Caki2 (cell line): ENCODE results near the gene VSIG10L2. TPM values are rescaled to one million over a fixed set of nuclear protein-coding genes. Genes with fewer than 3 reads are reported as not detected.

Experiments used
- DNase-seq: peaks from one replicate; pipeline ENCODE4 v3.0.0-alpha.2; 2015; ENCODE audit warnings: low read depth
- in situ Hi-C: cut with HindIII; loops from 2 replicates; pipeline ENCODE4 v1.10.0; 2016; ENCODE audit warnings: low sequenced_read_pairs, low pct_unique_long_range_greater_than_20kb, mixed read lengths
- total RNA-seq: library from RNA; depleted of rRNA; stranded (reverse); fragments of >200 nt; shearing (Covaris generic); gene quantifications from 2 replicates; pipeline ENCODE4 v1.2.3, GENCODE V29; 2014; ENCODE audit warnings: low replicate concordance

VSIG10L2 gene
- total RNA-seq, 1 experiment from 2014 or later = not detected

DNA sequence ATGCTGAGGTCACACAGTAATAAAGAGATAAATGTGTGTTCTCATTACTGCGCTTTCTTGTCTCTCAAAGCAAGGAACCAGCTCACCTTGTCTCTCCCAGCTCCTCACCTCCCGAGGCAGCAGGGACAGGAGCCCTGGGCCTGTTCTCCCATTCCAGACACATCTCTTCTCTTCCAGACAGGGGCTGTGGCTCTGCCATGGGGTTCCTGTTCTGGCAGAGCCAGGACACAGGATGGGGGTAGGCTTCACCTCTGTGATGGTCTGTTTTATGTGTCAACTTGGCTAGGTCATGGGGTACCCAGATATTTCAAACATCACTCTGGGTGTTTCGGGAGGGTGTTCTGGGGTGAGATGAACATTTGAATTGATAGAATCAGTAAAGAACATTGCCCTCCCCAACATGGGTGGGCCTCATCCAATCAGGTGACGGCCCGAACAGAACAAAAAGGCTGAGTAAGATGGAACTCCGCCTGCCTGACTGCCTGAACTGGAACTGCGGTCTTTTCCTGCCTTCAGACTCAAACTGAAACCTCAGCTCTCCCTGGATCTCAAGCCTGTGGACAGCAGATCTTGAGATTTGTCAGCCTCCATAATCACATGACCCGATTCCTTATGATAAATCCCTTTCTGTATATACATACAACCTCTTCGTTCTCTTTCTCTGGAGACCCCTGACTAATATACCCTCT is 2.0 kb upstream of the VSIG10L2 start:
- DNase-seq = no peak
- in situ Hi-C loops = no loop called here

DNA sequence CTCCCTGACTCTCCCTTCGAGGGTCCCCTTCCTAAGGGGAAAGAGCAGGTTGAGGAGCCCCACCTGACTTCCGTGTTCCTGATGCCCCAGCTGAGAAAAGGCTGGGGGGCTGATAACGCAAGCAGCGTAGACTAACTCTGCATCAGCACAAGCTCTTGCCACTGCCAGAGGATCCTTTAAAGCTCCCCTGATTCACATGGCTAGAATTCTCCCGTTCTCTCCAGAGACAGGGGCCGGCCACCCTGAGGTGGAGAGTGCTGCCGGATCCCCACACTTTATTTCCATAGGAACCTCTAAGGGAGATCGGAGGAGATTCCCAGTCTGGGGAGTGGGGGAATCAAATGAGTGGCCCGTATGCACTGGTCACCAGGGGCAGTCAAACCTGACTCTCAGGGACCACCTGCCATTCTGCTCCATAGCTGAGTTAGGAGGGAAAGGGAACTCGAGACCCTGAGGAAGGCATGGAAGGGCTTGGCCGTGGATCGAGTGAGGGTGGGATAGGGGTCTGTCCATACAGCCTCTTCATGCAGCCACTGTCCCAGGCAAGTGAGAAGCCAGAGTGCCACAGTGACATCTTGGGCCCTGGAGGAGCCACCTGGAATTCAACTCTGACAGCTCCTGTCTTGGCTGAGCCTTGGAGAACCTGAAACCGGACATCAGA is 1.4 kb upstream of the VSIG10L2 start:
- in situ Hi-C loops = no loop called here
- no peak for DNase-seq

GRCh38 chr11:125945011-125945796 is 640 bp upstream of the VSIG10L2 start:
- in situ Hi-C loops = no loop called here
- no peak for DNase-seq

DNA sequence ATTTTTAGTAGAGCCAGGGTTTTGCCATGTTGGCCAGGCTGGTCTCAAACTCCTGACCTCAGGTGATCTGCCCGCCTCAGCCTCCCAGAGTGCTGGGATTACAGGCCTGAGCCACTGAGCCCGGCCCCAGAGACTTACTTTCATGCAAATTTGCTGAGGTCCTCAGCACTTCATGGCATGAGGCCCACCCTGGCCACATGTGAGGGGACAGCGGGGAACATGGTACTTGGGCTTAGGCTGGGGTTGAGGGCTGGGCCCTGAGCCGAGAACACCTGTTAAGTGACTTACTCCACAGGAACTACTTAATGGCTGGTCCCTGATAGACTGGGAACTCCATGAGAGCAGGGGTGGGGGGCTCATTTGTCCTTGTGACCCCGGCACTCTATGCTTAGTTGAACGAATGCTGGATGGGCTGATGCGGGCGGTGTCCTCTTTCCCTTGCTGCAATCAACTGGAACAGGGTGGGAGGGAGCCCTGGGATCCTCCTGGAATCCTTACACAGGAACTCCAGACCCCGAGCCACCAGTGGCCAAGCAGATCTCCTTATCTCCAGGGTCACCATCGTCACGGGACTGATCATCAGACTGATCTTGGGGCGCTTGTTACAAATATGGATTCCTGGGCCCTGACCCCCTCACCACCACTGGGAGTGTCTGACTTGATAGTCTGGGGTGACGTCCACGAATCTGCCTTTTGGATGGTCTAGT is 1.0 kb downstream of the VSIG10L2 start:
- no peak for DNase-seq
- in situ Hi-C loops = no loop called here

- in situ Hi-C loops = no loop called here
- no peak for DNase-seq
These were observed 1.8 kb downstream of the VSIG10L2 start for GRCh38 chr11:125947419-125948277.

GRCh38 chr11:125948278-125949051 is 2.6 kb downstream of the VSIG10L2 start:
- in situ Hi-C loops = no loop called here

DNA sequence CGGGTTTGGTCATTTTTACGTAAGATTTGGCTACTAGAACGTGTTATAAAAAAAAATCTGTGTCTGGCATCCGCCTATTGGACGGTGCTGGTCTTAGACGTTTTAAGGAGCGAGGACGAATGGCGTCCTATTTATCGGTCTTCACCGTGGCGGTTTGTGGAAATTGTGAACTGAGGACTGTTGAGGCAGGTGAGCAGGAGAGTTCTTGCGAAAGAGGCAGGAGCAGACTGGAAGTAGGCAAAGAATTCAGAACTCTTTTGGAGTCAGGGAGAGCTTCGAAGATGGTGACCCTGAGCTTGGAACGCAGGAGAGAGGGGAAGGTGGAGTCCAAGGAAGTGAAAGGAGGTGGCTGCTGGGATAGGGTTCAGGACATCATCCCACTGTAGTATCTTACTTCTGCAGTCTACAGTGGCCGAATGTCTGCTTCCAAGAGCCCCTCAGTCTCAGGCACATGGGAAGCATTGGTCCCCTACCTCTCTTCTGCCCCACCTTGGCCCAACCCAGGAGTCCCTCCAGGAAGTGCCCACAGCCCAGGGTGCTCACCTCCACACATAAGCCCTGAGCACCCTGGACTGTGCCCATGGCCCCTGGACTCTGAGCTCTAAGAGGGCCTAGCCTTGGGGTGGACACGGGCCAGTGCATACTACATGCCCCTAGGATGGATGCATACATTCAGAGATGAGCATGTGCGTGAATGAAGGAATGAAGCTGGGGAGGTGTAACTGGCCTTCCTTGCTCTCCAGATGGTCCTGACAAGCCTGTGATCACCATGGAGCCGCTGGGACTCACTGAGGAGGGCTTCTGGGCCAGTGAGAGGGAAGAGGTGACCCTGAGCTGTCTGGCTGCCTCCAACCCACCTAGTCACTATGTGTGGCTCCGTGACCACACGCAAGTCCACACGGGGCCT is 3.7 kb downstream of the VSIG10L2 start:
- no peak for DNase-seq
- in situ Hi-C loops = no loop called here

More at GRCh38 chr11:125948278-125949051, 2.6 kb downstream of the VSIG10L2 start:
- no peak for DNase-seq

- in situ Hi-C loops = no loop called here
- DNase-seq = no peak
These were observed 4.3 kb downstream of the VSIG10L2 start for GRCh38 chr11:125950178-125950490.

DNA sequence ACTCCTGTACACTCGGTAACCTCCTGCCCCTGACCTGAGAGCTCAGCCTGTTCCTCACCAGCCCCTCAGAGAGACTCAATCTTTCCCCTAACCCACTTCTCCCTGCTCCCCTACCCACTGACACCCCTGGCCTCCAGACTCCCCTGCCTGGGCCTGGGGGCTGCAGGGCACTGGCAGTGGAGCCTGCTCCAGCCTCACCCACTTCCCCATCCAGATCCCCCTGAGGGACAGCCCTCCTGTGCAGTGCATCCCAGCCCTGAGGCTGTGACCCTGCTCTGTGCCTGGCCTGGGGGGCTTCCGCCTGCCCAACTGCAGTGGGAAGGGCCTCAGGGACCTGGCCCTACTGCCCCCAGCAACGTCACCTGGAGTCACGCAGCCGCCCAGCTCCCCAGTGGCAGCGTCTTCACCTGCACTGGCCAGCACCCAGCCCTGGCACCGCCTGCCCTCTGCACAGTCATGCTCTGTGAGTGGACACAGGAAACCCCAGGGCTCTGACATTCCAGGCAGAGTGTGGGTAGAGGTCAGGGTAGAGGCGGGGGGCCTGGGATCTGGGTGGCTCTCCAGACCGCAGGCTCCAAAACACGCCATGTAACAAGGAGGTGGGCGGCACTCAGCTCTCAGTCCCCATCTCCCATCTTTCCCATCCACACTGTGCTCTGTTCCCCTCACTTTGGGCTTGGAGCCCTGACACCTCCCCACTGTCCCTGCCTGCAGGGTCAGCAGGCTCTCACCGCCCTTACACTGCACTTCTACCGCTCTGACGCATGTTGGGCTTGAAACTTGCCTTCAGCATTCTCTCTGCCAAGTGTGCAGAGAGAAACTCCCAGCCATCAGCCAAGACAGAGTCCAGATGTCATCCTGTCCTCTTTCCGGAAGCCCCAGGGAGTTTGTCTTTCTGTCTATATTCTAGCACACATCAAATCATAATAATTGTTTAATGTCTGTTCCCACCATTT is 5.1 kb downstream of the VSIG10L2 start:
- in situ Hi-C loops = no loop called here

DNA sequence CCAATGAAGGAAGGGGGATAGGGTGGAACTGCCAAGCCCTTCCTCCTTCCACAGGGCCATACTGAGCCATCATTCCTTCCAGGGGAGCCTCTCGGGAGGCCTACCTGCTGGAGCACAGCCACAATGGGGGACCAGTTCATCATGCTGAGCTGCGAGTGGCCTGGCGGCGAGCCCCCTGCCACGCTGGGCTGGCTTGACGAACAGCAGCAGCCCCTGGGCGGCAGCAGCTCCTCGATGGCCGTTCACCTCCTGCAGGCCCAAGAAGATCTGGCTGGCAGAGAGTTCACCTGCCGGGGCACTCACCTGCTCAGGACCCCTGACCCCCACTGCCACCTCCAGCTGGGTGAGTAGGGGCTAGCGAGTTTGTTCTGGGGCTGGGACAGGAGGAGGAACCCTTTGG is 5.9 kb downstream of the VSIG10L2 start:
- no peak for DNase-seq
- in situ Hi-C loops = no loop called here

More for the DNA sequence above, 5.1 kb downstream of the VSIG10L2 start:
- DNase-seq = no peak

DNA sequence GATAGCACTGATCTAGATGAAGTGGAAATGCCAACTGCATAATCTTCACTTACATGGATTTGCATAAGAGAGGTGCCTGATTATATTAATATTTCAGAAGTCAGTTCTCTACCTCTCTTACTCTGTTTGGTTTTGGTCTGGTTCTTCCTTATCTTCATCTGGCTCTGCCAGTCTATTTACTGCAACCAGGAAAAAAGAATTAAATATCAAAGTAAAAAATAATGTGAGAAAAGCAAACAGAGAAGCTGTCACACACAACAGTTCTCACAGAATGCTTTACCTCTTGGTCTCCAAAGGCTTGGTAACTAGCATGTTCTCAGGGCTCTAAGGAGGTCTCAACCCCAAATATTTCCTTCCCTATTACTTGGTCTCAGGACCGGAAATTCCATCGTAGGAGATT is 6.7 kb downstream of the VSIG10L2 start:
- in situ Hi-C loops = no loop called here
- DNase-seq = no peak

DNA sequence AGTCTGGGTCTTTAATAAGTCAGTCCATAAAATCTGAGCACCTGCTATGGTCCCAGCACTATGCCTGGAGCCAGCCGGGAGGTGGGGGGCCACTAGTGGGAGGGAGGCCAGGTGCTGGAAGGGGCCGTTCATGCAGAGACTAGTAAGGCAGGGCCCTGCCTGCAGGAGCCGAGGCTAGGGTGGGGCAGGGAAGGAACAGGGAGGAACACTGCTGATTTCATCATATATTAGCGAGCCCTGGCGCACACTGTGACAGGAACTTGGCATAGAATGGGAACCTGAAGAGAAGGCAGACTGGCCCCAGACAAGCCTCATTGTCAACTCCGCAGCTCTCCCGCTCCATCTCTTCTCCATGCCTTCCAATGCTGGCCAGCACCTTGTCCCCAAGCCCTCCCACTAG is 7.1 kb downstream of the VSIG10L2 start:
- DNase-seq = no peak
- in situ Hi-C loops = no loop called here

- in situ Hi-C loops = no loop called here
These were observed 7.6 kb downstream of the VSIG10L2 start for GRCh38 chr11:125953401-125953935.

GRCh38 chr11:125954123-125954944 is 8.5 kb downstream of the VSIG10L2 start:
- in situ Hi-C loops = no loop called here
- DNase-seq = no peak

More at GRCh38 chr11:125953401-125953935, 7.6 kb downstream of the VSIG10L2 start:
- no peak for DNase-seq
